Endothelial cell of hepatic sinusoid (primary cell): ENCODE measurements around the gene ACOT4.
"Not testable (repeated sequence)": the region's sequence is repeated elsewhere in the genome, so short reads cannot be mapped to it uniquely, and the experiment has no call there.

Experiments used
- in situ Hi-C: cut with HindIII; loops from 2 replicates; pipeline ENCODE4 v1.10.0; 2017; ENCODE audit warnings: low sequenced_read_pairs

The ACOT4 gene

GRCh38 chr14:73633116-73634010 is 41.7 kb downstream of the ACOT4 start:
- in situ Hi-C loops, result no loop called here

GRCh38 chr14:73634011-73634833 is 42.5 kb downstream of the ACOT4 start:
- in situ Hi-C loops, result no loop called here

DNA sequence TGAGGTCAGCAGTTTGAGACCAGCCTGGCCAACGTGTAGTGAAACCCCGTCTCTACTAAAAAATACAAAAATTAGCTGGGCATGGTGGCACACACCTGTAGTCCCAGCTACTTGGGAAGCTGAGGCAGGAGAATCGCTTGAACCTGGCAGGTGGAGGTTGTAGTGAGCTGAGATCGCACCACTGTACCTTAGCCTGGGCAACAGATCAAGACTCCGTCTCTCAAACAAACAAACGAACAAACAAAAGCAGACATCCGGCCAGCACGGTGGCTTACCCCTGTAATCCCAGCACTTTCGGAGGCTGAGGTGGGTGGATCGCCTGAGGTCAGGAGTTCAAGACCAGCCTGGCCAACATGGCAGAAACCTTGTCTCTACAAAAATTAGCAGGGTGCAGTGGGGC is 44.7 kb downstream of the ACOT4 start:
- in situ Hi-C loops, result not testable (repeated sequence)

GRCh38 chr14:73637830-73638229 is 46.2 kb downstream of the ACOT4 start:
- in situ Hi-C loops, result no loop called here

GRCh38 chr14:73640796-73641365 is 49.2 kb downstream of the ACOT4 start:
- in situ Hi-C loops, result no loop called here

DNA sequence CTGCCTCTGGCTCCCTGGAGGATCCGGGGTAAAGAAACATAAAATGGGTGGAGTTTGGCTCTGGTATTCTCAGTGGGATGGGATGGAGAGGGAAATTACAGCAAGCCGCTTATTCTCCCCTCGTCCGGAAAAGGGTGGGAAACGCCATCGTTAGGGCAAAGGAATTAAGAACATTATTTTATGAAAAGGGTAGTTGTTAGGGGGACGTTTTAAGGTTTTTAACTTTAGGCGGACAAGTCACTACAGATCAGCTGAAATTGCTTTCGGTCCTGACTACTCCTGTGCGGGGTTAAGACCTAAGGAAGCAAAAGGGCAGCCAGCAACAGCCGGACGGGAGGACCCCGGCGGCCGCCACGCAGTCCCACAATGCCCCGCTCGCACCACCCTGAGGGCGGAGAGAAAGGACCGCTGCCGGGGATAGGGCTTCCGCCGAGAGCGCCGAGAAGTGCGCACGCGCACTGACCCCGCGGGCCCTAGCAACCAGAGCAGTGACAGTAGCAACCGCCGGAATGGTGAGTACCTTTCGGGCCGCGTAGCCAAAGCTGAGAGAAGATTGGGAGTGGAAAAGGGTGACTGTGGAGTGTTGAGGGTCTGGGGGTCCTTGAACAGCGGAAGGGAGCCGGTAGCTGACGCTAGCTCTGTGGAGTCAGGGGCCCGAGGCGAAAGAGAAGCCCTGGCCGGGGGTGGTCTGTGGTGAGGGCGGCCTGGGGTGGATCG is 53.0 kb downstream of the ACOT4 start, which contains the start of gene DNAL1:
Gene DNAL1, plus strand, starts transcription at position 456 of the 717 bp plus-strand sequence. Its CDS starts 54 bp downstream, at position 510.
- in situ Hi-C loops, result no loop called here

GRCh38 chr14:73645248-73645610 is 53.6 kb downstream of the ACOT4 start:
- in situ Hi-C loops, result no loop called here
